Hepatocyte (in vitro differentiated cells): Measurements from ENCODE around the gene FAM118A.

Experiments used
- EZH2 ChIP-seq: fragments of 200-600 bp; sonication (generic); IDR thresholded peaks from 2 replicates; pipeline ENCODE4 v1.6.1; 2016; ENCODE audit warnings: antibody characterized with exemption, mild to moderate bottlenecking, borderline replicate concordance
- EZH2phosphoT487 ChIP-seq: fragments of 200-600 bp; sonication (generic); IDR thresholded peaks from one replicate; pipeline ENCODE4 v1.6.1; 2018; ENCODE audit warnings: antibody characterized with exemption, mild to moderate bottlenecking, low read depth, moderate library complexity; ENCODE audit not compliant: unreplicated experiment, severe bottlenecking
- TF ChIP-seq, protein P1 (sequence below): fragments of 200-600 bp; sonication (generic); IDR thresholded peaks from 2 replicates; pipeline ENCODE4 v1.5.1; 2016; ENCODE audit warnings: antibody characterized with exemption, mild to moderate bottlenecking; ENCODE audit not compliant: poor library complexity

DNA sequence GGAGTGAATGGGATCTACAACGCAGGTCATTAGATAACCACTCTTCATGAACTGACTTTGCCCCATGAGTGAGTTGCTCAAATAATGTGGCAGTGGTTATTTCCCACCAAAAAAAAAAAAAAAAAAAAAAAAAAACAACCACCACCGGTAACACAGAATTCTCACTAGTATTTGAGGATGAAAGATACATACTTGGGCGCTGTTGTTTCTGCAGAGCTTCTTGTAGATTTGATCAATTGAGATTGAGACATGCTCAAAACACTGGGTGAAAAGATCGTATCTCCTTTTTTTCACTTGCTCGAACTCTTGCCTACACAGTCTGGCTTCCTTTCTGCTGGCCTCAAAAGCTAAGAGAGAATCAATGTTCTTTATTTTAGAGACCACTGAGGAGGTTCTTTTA, 44.1 kb downstream of the FAM118A start:
- TF ChIP-seq EZH2phosphoT487 (no peak), EZH2 (no peak)
- TF ChIP-seq, protein P1, sequence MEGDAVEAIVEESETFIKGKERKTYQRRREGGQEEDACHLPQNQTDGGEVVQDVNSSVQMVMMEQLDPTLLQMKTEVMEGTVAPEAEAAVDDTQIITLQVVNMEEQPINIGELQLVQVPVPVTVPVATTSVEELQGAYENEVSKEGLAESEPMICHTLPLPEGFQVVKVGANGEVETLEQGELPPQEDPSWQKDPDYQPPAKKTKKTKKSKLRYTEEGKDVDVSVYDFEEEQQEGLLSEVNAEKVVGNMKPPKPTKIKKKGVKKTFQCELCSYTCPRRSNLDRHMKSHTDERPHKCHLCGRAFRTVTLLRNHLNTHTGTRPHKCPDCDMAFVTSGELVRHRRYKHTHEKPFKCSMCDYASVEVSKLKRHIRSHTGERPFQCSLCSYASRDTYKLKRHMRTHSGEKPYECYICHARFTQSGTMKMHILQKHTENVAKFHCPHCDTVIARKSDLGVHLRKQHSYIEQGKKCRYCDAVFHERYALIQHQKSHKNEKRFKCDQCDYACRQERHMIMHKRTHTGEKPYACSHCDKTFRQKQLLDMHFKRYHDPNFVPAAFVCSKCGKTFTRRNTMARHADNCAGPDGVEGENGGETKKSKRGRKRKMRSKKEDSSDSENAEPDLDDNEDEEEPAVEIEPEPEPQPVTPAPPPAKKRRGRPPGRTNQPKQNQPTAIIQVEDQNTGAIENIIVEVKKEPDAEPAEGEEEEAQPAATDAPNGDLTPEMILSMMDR: no peak
